Posterior cingulate gyrus (tissue), 11 donors: ENCODE results near the gene ARHGAP22.

Source experiments
- DNase-seq, 10 donors: peaks; one replicate each; pipeline versions ENCODE4 v3.0.0 to v3.0.0-alpha.2; 2020 to 2021; ENCODE audit warnings: mixed read lengths in 3 of 10
- intact Hi-C: fragments of 100-400 bp; cut with DNase I; formaldehyde crosslinking; loops from one replicate; pipeline ENCODE4 v1.15.1; 2023

ARHGAP22 gene

DNA sequence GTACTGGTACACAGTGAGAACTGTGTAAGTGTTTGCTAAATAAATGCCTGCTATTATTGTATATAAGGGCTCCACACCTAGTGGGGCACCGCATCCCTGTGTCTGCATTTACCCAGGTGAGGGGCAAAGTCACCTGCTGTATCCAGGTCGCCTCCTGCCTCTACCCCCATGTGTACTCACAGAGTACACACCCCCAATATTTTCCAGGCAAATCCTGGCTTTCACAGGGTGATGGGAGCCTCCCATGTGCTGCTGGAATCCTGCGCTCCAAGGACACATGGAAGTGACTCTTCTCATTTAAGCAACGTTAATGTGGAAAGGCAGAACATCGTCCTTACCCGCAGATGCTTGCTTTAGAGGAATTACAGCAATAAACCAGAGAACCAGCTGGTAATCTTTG, 48.2 kb downstream of the ARHGAP22 start:
- DNase-seq, result no peak
- intact Hi-C loops, result no loop called here

DNA sequence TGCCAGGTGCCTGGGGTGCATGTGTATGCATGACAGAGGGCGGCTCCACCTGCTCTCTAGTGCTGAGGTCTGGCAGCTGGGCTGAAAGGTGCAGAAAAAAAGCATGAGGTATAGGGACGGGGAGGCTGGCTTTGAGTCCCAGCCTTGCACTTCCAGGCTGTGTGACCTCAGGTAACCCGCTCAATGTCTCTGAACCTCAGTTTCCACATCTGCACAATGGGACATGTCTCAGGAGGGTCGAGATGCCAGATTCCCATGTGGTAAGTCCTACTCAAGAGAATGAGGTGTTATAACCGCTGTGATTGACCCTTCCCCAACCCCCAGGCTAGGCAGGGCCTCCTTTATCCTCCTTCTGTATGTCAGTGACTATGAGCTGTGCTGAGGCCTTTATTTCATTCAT, 48.8 kb downstream of the ARHGAP22 start:
- intact Hi-C loops, result no loop called here
- DNase-seq, result peak in 1 of 10 donors; percentile 3

DNA sequence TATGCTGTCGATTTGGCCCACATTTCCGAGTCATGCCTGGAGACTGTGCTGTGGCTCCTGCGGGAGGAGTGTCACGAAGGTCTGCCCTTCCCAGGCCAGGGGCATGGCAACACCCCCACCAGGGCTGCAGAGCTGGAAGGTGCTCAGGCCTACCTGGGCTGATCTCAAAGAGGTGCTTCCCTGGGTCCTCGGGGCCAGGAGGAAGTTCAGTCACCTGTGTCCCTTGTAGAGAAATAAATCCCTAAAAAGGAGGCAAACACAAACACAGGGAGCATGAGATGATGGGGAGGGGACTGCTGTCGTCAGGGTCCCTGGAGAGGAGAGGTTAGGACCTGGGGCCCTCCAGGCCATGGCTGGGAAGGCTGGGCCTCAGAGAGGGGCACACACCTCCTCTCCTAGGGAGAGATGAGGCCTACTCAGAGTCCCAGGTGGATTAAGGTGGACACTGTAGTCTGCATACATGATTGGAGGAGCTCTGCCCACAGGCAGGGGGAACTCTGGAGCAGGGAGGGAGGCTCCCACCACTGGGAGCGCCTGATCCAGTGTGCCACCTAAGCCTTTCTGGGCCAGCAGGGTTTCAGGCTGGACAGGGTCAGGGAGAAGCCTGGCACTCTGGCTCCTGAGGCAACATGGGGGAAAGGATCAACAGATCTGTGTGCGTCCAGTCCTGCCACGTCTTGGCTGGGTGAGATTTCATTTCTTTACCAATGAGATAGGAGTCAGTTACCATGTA, 49.4 kb downstream of the ARHGAP22 start:
- DNase-seq, result peak in 2 of 10 donors; percentile 59 to 82
- intact Hi-C loops, result no loop called here

DNA sequence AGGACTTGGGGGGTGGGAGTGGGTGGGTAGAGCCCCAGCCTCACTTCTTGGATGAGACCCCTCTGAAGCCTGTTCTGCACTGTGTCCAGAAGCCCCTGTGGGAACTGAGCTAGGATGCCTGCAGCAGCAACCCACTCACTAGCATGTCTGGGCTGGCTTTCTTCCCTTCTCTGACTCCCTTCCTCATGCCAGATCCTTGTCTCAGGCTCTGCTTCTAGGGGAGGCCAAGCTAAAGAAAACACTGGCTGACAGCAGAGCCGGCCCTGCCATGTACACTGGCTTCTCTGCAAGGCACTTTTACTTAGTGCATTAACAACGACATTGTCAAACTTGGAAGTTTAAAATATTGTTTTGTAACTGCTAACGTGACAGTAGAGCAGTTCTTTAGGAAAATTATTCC, 50.2 kb downstream of the ARHGAP22 start:
- intact Hi-C loops, result loop anchor here (5.0 kb wide), 1 partner anchor 192 kb away; no protein-coding TSS in a partner anchor
- peak in 1 of 10 donors; percentile 24 for DNase-seq

DNA sequence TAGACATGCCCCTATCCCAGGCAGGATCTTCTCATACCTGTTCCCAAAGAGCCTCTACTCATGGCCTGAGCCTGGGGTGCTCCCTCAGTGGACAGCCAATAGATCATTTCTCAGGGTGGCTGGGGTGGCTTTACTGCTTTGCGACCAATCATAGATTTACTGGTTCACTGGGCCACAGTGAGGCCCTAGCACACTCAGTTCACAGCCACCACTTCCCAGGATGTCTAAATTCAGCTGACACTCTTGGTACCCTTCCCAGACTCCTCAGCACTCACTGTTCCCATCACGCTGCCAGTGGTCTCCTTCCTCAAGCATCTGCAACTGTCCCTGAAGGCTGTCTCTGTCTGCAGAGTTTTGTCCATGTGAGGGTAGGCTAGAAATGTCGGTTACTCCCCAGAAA, 50.6 kb downstream of the ARHGAP22 start:
- peak in 1 of 10 donors; percentile 64 for DNase-seq
- intact Hi-C loops, result loop anchor here (5.0 kb wide), 1 partner anchor 192 kb away; no protein-coding TSS in a partner anchor

DNA sequence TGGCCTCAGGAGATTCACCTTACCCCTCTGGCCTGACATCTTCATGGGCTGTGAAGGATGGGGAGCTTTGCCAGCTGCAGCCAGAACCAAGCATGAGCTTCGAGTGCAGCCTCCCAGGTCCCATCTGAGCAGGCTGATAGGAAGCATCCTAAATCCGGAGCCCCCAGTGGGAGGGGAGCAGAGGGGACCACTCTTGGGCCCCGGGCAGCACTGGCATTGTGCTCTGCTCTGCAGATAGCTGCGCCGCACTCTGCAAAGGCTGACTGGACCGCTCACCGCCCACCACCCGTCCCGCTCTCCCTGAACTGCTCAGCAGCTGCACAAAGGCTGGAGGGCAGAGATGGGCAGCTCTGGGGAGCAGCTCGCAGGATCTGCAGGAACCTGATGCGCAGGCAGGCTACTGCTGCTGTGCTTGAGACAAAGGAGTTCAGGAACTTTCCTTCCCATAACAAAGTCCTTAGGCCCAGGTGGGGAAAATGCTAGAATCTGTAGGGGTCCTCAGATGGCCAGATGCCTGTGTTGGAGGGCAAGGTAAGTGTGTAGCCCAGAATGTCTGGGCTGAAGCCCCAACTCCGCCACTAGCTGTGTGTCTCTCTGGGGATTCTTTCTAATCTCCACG, 51.8 kb downstream of the ARHGAP22 start:
- DNase-seq, result peak in 1 of 10 donors; percentile 82
- intact Hi-C loops, result loop anchor here (1.0 to 5.0 kb wide), 2 partner anchors 103 to 191 kb away; no protein-coding TSS in a partner anchor

DNA sequence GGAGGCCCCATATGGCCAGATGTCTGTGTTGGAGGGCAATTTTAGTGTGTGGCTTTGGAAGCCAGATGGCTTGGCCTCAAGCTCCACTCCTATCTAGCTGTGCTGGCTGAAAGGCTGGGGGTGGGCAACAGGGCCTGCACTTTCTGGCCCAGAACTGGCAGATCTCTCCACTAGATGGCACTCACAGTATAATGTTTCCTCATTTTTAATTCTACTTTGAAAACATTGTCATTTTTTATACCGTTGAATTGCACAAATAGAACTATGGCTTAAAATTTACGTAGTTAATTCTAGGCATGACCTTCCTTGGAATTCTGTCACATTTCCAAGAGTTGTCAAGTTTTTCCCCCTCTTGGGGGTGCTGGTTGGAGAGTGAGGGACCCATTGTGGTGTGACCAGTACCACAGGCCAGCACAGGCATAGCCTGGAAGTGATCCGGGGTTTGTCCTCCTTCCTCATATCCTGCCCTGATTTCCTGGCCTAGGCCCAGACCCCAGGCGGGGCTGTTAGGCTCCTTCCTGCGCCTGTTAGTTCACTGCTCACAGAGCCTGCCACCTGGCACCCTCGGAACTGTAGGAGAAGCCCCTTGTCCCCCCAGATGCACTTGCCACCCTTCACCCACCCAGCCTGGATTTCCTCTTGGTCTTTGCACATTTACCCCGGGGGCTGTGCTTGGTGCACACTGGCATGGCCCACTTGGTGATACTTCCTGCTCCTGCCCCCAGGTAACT, 52.8 kb downstream of the ARHGAP22 start:
- intact Hi-C loops, result loop anchor here (1.0 to 5.0 kb wide), 2 partner anchors 104 to 190 kb away; no protein-coding TSS in a partner anchor
- peak in 5 of 10 donors; percentile 32 to 86 (median 43) for DNase-seq

DNA sequence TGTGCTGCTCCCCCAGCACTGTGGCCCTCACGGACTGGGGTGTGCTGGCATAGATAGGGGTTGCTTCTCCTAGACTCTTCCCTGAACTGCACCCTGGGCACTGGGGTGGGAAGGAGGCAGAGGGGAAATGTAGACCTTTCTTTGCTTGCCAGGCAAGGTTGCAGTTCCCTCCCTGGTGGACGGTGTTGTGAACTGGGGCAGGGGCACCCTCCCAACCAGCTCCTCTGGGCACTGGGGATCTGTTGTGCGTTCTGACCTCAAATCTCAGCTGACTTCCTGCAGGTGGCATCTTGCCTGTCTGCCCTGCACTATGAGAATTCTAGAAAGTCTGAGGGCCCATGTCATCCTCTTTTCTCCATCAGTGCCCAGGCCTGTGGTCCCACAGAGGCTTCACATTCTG, 53.9 kb downstream of the ARHGAP22 start:
- peak in 1 of 10 donors; percentile 56 for DNase-seq
- intact Hi-C loops, result loop anchor here (5.0 kb wide), 1 partner anchor 189 kb away; no protein-coding TSS in a partner anchor

DNA sequence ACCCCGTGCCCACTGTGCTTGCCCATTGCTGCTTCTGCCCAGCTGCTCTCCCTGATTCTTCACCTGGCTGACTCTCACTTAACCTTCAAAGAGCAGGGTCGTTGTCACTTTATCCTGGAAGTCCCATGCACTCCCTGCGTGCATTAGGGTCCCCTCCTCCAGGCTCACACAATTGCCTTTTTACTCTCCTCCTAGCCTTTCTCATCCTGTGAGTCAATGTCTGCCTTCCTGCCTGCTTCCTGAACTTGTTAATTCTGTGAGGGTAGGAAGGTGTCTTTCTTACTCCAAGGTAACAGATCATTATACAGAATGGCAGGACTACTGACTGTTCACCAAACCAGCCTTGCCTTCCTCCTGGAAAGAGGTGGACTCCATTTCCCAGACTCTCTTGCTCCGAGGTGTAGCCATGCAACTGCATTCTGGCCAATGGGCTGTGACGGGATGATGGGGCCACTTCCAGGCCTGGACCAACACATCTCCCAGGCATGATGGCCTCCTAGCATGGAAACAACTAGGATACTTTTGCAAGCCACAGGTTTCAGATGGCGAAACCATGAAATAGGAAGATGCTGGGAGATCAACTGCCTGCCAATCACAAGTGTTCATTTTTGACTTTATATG, 54.7 kb downstream of the ARHGAP22 start:
- intact Hi-C loops, result loop anchor here (5.0 kb wide), 1 partner anchor 188 kb away; no protein-coding TSS in a partner anchor
- no peak for DNase-seq

DNA sequence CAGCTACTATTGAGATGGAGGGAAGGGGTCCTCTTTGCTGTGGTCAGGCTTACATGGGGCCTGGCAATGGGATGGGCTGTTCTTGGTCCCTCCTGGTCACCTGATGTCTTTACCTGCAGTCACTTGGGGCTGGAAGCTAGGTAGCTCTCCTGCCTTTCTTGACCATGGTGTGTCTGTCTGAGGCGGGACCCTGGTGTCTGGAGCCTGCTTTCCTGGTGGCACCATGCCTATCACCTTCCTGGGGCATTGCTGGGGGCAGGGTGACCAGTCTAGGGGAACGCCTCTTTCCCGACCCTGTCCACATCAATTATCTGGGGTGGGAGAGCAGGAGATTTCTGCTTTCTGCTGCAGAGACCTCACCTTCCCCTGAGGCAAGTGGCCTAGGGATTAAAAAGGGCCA, 55.6 kb downstream of the ARHGAP22 start:
- DNase-seq, result no peak
- intact Hi-C loops, result no loop called here

DNA sequence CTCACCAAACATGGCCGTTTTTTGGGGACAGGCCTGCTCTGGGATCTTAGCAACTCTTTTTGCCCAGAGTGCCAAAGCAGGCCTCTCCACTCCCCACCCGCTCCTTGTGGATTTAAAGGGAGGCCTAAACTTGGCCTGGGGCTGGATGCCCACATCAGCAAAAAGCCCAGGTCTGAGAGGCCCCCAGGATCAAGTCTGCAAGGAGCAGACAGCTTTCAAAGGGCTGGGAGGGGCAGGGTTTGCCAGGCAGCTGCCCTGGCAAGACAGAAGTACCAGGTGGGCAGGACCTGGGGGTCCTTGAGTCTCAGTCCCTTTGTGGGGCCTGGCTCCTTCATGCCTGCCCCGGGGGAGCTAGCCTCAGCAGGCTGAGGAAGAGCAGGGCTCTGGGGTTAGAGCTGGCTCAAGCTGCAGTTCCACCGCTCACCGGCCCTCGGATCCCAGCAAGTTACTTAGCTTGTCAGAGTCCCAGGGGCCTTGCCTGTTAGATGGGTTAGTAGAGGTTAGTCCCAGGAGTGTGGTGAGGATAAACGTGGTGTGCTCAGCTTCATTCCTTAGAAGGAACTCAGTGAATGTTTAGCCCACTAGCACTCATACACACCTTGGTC, 56.2 kb downstream of the ARHGAP22 start:
- intact Hi-C loops, result no loop called here
- DNase-seq, result no peak

DNA sequence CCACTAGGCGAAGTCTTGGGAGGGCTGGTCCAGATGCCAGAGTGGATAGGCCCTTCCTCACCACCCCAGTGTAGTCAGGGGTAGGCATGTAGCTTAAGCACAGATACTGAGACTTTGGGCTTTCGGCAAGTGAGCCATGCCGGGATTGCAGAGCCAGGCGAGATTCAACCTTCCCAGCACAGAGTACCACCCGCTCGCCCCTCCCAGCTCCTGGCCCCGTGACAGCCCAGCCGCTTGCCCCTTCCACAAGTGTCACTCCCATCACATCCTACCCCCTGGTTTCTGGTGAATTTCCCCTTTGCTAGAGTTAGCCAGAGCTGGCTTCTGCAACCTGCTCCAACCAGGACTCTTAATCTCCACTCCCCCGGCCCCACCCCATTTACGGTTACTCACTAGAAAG, 56.9 kb downstream of the ARHGAP22 start:
- DNase-seq, result peak in 1 of 10 donors; percentile 42
- intact Hi-C loops, result no loop called here

DNA sequence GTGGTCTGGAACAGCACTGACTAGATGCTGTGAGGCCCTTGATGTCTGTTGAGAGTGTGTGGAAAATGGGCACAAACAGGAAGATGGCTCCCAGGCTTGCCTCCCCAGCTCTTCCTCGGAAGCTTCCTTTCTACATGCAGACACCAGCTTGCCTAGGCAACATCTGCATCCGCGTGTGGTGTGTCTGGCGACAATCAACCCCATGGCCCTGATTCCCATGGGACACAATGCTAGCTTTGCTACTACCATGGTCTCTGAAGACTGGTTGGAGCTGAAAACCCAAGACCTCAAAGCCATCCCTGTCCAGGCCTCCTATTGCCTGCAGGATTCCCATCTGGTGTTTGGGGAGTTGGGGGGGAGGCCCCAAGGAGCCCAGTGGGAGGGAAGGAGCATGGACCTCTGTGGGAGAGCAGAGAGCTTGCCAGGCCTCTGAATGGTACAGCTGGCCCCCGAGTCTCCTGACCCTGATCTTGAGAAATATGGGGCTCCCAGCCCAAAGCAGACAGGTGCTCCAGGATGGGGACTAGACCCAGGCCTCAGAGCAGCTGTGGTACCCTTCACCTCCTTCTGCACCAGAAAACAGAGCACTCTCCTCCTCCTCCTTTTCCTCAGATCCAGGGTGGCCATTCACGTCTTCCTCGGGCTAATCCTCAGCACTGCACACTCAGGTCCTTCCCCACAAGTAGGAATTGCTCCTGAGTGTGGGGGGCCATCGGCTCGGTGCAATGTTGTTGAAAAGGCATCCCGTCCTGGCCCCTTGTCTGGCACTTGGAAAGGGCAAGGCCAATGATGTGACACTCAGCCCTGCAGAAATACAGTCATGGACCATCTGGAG, 57.6 kb downstream of the ARHGAP22 start:
- intact Hi-C loops, result no loop called here
- no peak for DNase-seq

DNA sequence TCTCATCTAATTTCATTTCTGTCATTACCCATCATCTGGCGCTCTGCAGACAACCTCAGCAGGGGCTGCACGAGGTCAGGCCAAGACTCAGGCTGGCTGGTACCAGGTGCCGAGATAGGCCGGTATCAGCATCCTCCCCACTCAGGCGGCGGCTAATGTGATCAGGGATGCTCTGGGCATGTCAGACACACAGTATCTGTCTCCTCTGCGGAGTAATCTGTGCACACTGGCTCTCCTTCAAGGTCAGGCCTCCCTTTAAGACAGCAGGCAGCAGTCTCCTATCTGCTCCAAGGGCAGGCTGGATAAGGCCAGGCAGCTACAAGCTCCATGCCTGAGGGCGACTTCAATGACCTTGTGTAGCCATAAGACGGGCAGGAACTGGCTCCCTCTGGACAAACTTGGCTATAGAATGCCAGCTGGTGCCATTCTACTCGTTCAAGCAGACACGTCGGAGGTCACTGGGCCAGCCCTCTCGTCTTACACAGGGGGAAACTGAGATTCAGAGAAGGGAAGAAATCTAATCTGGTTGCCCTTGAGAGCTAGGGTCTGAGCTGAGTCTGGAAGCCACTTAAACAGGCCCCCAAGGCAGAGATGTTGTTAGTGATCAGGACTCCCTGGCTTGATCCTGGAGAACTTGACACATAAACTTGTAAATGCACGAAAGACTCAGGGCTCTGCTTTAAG, 59.3 kb downstream of the ARHGAP22 start:
- DNase-seq, result no peak
- intact Hi-C loops, result no loop called here

DNA sequence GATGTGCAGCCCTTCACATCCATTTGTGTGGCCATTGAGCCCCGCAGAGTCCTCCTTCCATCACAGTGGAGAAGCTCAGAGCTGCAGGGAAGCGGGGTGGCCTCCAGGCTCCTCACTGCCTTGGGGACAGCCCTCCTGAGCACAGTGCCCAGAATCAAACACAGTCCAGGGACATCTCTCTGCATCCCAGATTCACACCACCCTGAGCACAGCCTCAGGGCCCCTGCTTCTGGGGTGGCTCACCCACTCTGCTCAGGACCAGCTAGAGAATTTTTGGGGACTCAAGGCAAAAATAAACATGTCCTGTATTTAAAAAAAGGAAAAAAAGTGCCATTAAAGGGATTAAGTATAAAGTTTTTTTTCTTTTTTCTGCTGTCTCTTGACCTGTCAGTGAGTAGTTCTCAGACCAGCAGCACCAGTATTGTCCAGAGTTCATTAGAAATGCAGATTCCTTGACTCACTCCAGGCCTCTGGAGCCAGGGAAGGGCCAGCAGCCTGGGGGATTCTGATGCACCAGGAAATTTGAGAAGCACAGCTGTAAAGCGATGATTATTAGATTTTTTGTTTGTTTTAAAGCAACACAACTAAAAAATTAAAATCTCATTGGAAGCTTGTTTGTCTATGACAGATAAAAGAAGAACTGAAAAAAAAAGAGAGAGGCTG, 61.6 kb downstream of the ARHGAP22 start:
- intact Hi-C loops, result no loop called here

DNA sequence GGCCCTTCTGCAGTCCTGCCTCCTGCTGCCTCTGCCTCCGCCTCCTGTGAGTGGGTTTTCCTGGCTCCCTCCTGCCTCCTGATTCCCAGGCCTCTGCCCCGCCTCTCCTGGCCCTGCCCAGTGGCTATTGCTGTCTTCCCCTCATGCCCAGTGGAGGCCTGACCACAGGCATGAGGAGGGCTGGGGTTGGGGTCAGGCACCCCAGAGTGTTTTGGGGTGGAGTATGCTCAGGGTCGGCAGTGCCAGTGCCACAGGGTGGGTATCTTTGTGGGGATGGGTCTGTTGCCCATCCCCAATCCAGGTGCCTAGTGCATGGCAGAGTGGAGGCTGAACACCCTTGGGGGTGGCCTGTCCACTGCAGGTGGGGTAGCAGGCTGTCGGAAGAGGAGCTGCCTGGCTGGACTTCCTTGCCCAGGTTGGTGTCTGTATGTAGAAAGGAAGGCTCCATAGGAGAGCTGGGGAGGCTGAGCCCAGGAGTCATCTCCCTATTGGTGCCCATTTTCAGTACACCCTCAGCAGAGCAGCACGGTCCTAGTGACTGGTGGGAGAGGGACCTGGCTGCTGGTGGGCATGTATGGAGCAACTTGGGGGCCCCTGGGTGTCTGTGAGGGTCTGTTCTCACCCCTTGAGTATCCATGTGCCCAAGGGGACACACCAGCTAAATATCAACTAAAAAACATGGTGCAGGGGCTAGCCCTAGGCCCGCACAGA, 62.2 kb downstream of the ARHGAP22 start:
- DNase-seq, result no peak
- intact Hi-C loops, result no loop called here

More for the DNA sequence above, 61.6 kb downstream of the ARHGAP22 start:
- no peak for DNase-seq

DNA sequence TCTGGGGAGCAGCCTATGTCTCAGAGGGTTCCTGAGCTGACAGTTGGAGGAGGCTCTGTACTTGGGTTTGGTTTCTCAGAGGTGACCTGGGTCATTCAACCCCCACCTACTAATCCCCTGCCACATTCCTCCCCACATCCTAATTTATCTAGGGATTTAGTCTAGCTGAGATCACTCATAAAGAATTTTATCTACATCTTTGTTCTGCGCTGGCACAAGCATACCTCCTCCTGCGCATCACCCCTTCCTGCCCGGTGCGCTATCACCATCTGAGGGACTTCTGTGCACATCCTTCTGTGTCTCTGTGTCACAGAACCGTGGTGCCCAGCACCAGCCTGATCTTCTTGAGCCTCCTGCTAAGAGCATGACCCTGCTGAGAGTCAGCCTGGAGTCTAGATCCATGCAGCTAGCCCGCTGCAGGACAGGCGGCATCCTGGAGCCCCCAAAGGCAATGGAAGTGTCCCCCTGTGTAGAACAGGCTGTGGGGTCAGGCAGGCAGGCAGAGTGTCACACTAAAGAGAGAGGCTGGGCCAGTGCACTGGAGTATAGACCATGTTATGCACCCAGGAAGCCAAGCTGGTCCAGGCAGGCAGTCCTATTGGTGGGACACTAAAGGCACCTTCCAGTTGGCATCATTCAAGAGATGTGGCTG, 63.6 kb downstream of the ARHGAP22 start:
- intact Hi-C loops, result no loop called here
- DNase-seq, result no peak
